UCSD-AML1 (cell line): Measurements from ENCODE around the gene RGS11.
"Not testable (repeated sequence)": the region's sequence is repeated elsewhere in the genome, so short reads cannot be mapped to it uniquely, and the experiment has no call there.

Experiments
- DNase-seq: peaks from one replicate; lab custom pipeline; 2025; ENCODE audit not compliant: unreplicated experiment; lab: John Stamatoyannopoulos, UW

RGS11 gene

GRCh38 chr16:264440-264951, 11.2 kb downstream of the RGS11 start:
- DNase-seq: no peak

GRCh38 chr16:263944-264343, 11.8 kb downstream of the RGS11 start:
- DNase-seq: no peak

GRCh38 chr16:263182-263774, 12.5 kb downstream of the RGS11 start:
- DNase-seq: no peak

GRCh38 chr16:262121-262745, 13.5 kb downstream of the RGS11 start:
- no peak for DNase-seq

- no peak for DNase-seq
These were observed 14.6 kb downstream of the RGS11 start for GRCh38 chr16:261031-261691.

- DNase-seq: no peak
These were observed 15.4 kb downstream of the RGS11 start for GRCh38 chr16:260326-260725.

- no peak for DNase-seq
These were observed 15.9 kb downstream of the RGS11 start for GRCh38 chr16:259814-260253.

GRCh38 chr16:259226-259625, 16.5 kb downstream of the RGS11 start:
- DNase-seq: no peak

- not testable (repeated sequence) for DNase-seq
These were observed 17.7 kb downstream of the RGS11 start for GRCh38 chr16:258091-258490.

GRCh38 chr16:255183-255582, 20.6 kb downstream of the RGS11 start:
- no peak for DNase-seq

- DNase-seq: no peak
These were observed 21.3 kb downstream of the RGS11 start for GRCh38 chr16:254461-254860.

- DNase-seq: peak; percentile 37
These were observed 21.9 kb downstream of the RGS11 start for GRCh38 chr16:253833-254232.

GRCh38 chr16:252366-253337, 23.1 kb downstream of the RGS11 start:
- DNase-seq: peak; percentile 45

GRCh38 chr16:249431-249830, 26.3 kb downstream of the RGS11 start:
- DNase-seq: no peak

GRCh38 chr16:247027-247426, 28.7 kb downstream of the RGS11 start:
- DNase-seq: no peak

GRCh38 chr16:245105-245504, 30.6 kb downstream of the RGS11 start:
- no peak for DNase-seq

- DNase-seq: no peak
These were observed 32.4 kb downstream of the RGS11 start for GRCh38 chr16:243348-243747.

GRCh38 chr16:242281-242680, 33.5 kb downstream of the RGS11 start:
- DNase-seq: no peak

GRCh38 chr16:240559-240958, 35.2 kb downstream of the RGS11 start:
- DNase-seq: no peak

GRCh38 chr16:239948-240277, 35.8 kb downstream of the RGS11 start:
- DNase-seq: no peak
